HEK293 (cell line): ENCODE measurements around the gene HCRTR2.

ENCODE experiments used
- ATF2 ChIP-seq: fragments of 450-650 bp; formaldehyde crosslinking; IDR thresholded peaks from 2 replicates; pipeline ENCODE4 v1.5.1; 2016; ENCODE audit warnings: missing biosample characterization, missing genetic modification characterization, low read depth
- CTCF ChIP-seq: fragments of 450-650 bp; formaldehyde crosslinking; IDR thresholded peaks from 2 replicates; pipeline ENCODE4 v1.5.1; 2016; ENCODE audit warnings: missing biosample characterization, missing genetic modification characterization
- GLI4 ChIP-seq: fragments of 450-650 bp; formaldehyde crosslinking; IDR thresholded peaks from 2 replicates; pipeline ENCODE4 v1.5.1; 2016; ENCODE audit warnings: missing biosample characterization, missing genetic modification characterization
- KLF10 ChIP-seq: fragments of 450-650 bp; IDR thresholded peaks from 2 replicates; pipeline ENCODE4 v1.5.1; 2018; ENCODE audit warnings: missing biosample characterization, mild to moderate bottlenecking, missing genetic modification characterization
- MYNN ChIP-seq: fragments of 450-650 bp; formaldehyde crosslinking; IDR thresholded peaks from 2 replicates; pipeline ENCODE4 v1.5.1; 2016; ENCODE audit warnings: missing biosample characterization, missing genetic modification characterization, borderline replicate concordance
- SP2 ChIP-seq: fragments of 450-650 bp; formaldehyde crosslinking; IDR thresholded peaks from 2 replicates; pipeline ENCODE4 v1.5.1; 2016; ENCODE audit warnings: missing biosample characterization, missing genetic modification characterization
- ZBTB21 ChIP-seq: fragments of 450-650 bp; formaldehyde crosslinking; IDR thresholded peaks from 2 replicates; pipeline ENCODE4 v1.5.1; 2017; ENCODE audit warnings: missing biosample characterization, missing genetic modification characterization
- ZBTB8A ChIP-seq: fragments of 450-650 bp; formaldehyde crosslinking; IDR thresholded peaks from 2 replicates; pipeline ENCODE4 v1.5.1; 2016; ENCODE audit warnings: missing biosample characterization, missing genetic modification characterization
- ZNF140 ChIP-seq: fragments of 450-650 bp; formaldehyde crosslinking; IDR thresholded peaks from 2 replicates; pipeline ENCODE4 v1.5.1; 2016; ENCODE audit warnings: missing biosample characterization, missing genetic modification characterization
- ZNF416 ChIP-seq: fragments of 450-650 bp; formaldehyde crosslinking; IDR thresholded peaks from 2 replicates; pipeline ENCODE4 v1.5.1; 2016; ENCODE audit warnings: missing biosample characterization, missing genetic modification characterization

- no peak for TF ChIP-seq CTCF (tag by site-specific recombination)
- no peak for TF ChIP-seq MYNN (tag by site-specific recombination)
- TF ChIP-seq GLI4 (tag by site-specific recombination), result no peak
- TF ChIP-seq SP2 (tag by site-specific recombination), result no peak
- no peak for TF ChIP-seq ZNF416 (tag by site-specific recombination)
- no peak for TF ChIP-seq ZNF140 (tag by site-specific recombination)
- no peak for TF ChIP-seq ZBTB21 (tag by site-specific recombination)
- TF ChIP-seq ZBTB8A (tag by site-specific recombination), result no peak
- no peak for TF ChIP-seq ATF2 (tag by site-specific recombination)
- no peak for TF ChIP-seq KLF10 (tag by site-specific recombination)
Measured at GRCh38 chr6:55282115-55282514, 107.8 kb downstream of the HCRTR2 start.
